GM21447 (cell line): ENCODE results near the gene HGF.

Experiments
- ATAC-seq: cut with Tn5 transposase; IDR thresholded peaks from one replicate; pipeline ENCODE4 v1.9.1; 2021; ENCODE audit not compliant: unreplicated experiment

HGF gene

GRCh38 chr7:81687062-81687461 lies 82.8 kb downstream of the HGF start:
- no peak for ATAC-seq

- no peak for ATAC-seq
These were observed 84.5 kb downstream of the HGF start for GRCh38 chr7:81685270-81685868.

- peak; percentile 78 for ATAC-seq
These were observed 85.2 kb downstream of the HGF start for GRCh38 chr7:81684514-81685269.

- ATAC-seq, result no peak
These were observed 85.8 kb downstream of the HGF start for GRCh38 chr7:81684033-81684432.

GRCh38 chr7:81682873-81683272 lies 87.0 kb downstream of the HGF start:
- ATAC-seq, result no peak

GRCh38 chr7:81680120-81680519 lies 89.7 kb downstream of the HGF start:
- ATAC-seq, result no peak

GRCh38 chr7:81676813-81677212 lies 93.0 kb downstream of the HGF start:
- no peak for ATAC-seq

GRCh38 chr7:81676105-81676811 lies 93.6 kb downstream of the HGF start:
- no peak for ATAC-seq

GRCh38 chr7:81674431-81674830 lies 95.4 kb downstream of the HGF start:
- no peak for ATAC-seq

GRCh38 chr7:81672872-81673271 lies 97.0 kb downstream of the HGF start:
- no peak for ATAC-seq

- ATAC-seq, result no peak
These were observed 100.3 kb downstream of the HGF start for GRCh38 chr7:81669476-81670105.

GRCh38 chr7:81666209-81666608 lies 103.6 kb downstream of the HGF start:
- ATAC-seq, result no peak

- no peak for ATAC-seq
These were observed 104.6 kb downstream of the HGF start for GRCh38 chr7:81665236-81665635.

- ATAC-seq, result no peak
These were observed 105.5 kb downstream of the HGF start for GRCh38 chr7:81664304-81664703.

- ATAC-seq, result no peak
These were observed 107.3 kb downstream of the HGF start for GRCh38 chr7:81662531-81662930.

GRCh38 chr7:81659697-81660395 lies 110.0 kb downstream of the HGF start:
- ATAC-seq, result no peak

- no peak for ATAC-seq
These were observed 112.3 kb downstream of the HGF start for GRCh38 chr7:81657551-81657950.

- ATAC-seq, result no peak
These were observed 114.6 kb downstream of the HGF start for GRCh38 chr7:81655271-81655670.

- no peak for ATAC-seq
These were observed 117.6 kb downstream of the HGF start for GRCh38 chr7:81652225-81652624.
